Fibroblast of lung (primary cell): ENCODE measurements around the gene ANKFN1. TPM values are rescaled to one million over a fixed set of nuclear protein-coding genes. Genes with fewer than 3 reads are reported as not detected.

Experiments used
- DNase-seq, 2 donors: peaks; one replicate each; pipeline versions ENCODE4 v3.0.0 to v3.0.0-alpha.2; 2010; ENCODE audit warnings: low read depth in 2 of 2
- H2AFZ ChIP-seq: 2 replicates; pipeline ENCODE4 v1.5.1; 2012; ENCODE audit warnings: low read length, control low read depth, inconsistent platforms
- H3K27ac ChIP-seq: 2 replicates; pipeline ENCODE4 v1.5.1; 2011; ENCODE audit warnings: low read length, control low read depth; ENCODE audit not compliant: insufficient read depth
- H3K27me3 ChIP-seq: 2 replicates; pipeline ENCODE4 v1.5.1; 2011; ENCODE audit warnings: mild to moderate bottlenecking, low read length; ENCODE audit not compliant: control insufficient read depth, insufficient read depth
- H3K36me3 ChIP-seq: 2 replicates; pipeline ENCODE4 v1.5.1; 2011; ENCODE audit warnings: low read length; ENCODE audit not compliant: control insufficient read depth, insufficient read depth
- H3K4me1 ChIP-seq: 2 replicates; pipeline ENCODE4 v1.5.1; 2011; ENCODE audit warnings: low read length; ENCODE audit not compliant: control insufficient read depth, insufficient read depth; ENCODE audit errors: extremely low read depth
- H3K4me2 ChIP-seq: 2 replicates; pipeline ENCODE4 v1.5.1; 2011; ENCODE audit warnings: low read length, control low read depth; ENCODE audit not compliant: insufficient read depth; ENCODE audit errors: extremely low read depth
- H3K4me3 ChIP-seq, 4 experiments: fragments of 200-600 bp in 1 of 4; sonication (generic) in 1 of 4; replicated peaks in 1 of 4; 2 replicates each; pipeline ENCODE4 v1.5.1; 2011 to 2016; ENCODE audit warnings: low read length in 4 of 4, low read depth in 3 of 4, mild to moderate bottlenecking in 3 of 4, control low read depth in 2 of 4, inconsistent platforms in 1 of 4, mixed read lengths in 1 of 4; ENCODE audit not compliant: insufficient read depth in 1 of 4; ENCODE audit errors: control extremely low read depth in 1 of 4
- H3K79me2 ChIP-seq: 2 replicates; pipeline ENCODE4 v1.5.1; 2012; ENCODE audit warnings: mild to moderate bottlenecking, low read length, inconsistent platforms; ENCODE audit not compliant: control insufficient read depth, insufficient read depth
- H3K9ac ChIP-seq: 2 replicates; pipeline ENCODE4 v1.5.1; 2011; ENCODE audit warnings: mild to moderate bottlenecking, low read length, control low read depth; ENCODE audit not compliant: insufficient read depth
- H3K9me3 ChIP-seq: 2 replicates; pipeline ENCODE4 v1.5.1; 2012; ENCODE audit warnings: low read depth, low read length; ENCODE audit not compliant: control insufficient read depth, insufficient read depth
- H4K20me1 ChIP-seq: 2 replicates; pipeline ENCODE4 v1.5.1; 2011; ENCODE audit warnings: low read length; ENCODE audit not compliant: control insufficient read depth, insufficient read depth; ENCODE audit errors: extremely low read depth
- CTCF ChIP-seq, 2 donors: IDR thresholded peaks in 1 of 2; conservative IDR thresholded peaks in 1 of 2; 1 replicate in 1 of 2; 2 replicates in 1 of 2; pipeline ENCODE4 v1.5.1; 2011 to 2012; ENCODE audit warnings: low read length in 2 of 2, control low read depth in 1 of 2, inconsistent platforms in 1 of 2, low read depth in 1 of 2, mild to moderate bottlenecking in 1 of 2
- EZH2 ChIP-seq: IDR thresholded peaks from 2 replicates; pipeline ENCODE4 v1.5.1; 2012; ENCODE audit warnings: low read length, control low read depth, mild to moderate bottlenecking; ENCODE audit errors: missing control alignments
- polyA plus RNA-seq, 2 donors: library from polyadenylated mRNA; depleted of rRNA in 1 of 2; stranded (reverse) in 1 of 2; unstranded in 1 of 2; fragments of >200 nt; gene quantifications; 2 replicates each; pipeline ENCODE4 v1.2.1, GENCODE V29; 2011 to 2012; ENCODE audit warnings: missing spikeins in 1 of 2
- total RNA-seq: library from RNA; depleted of rRNA; stranded (reverse); fragments of >200 nt; gene quantifications from 2 replicates; pipeline ENCODE4 v1.2.1, GENCODE V29; 2014

ANKFN1 gene
- total and polyA plus RNA-seq, 2 donors (not counting 1 experiment from before 2014, with no cell fraction given) = 0.19 TPM; not detected in 1

- Histone ChIP-seq H3K4me1 (no peaks in the 10 kb centered on the region), H2AFZ (no peak overlapping the region), H3K79me2 (no peaks in the 10 kb centered on the region), H3K4me2 (no peak overlapping the region), H3K4me3 (no peak overlapping the region), H4K20me1 (no peaks in the 10 kb centered on the region), H3K36me3 (no peaks in the 10 kb centered on the region), H3K9ac (no peak overlapping the region), H3K27ac (no peak overlapping the region), H3K27me3 (no peaks in the 10 kb centered on the region), H3K9me3 (no peaks in the 10 kb centered on the region)
- TF ChIP-seq EZH2 (no peak), CTCF (conservative IDR thresholded peaks at IDR 0.05 in 1 of 2, IDR thresholded peaks at IDR 0.05 in 1 of 2; ENCODE audit: low read depth in 1 of 2, low read length in 2 of 2) (no peak)
- DNase-seq = no peak
These were observed 361.0 kb downstream of the ANKFN1 start for GRCh38 chr17:56514264-56514663.

- DNase-seq = no peak
- Histone ChIP-seq H3K27me3 (no peaks in the 10 kb centered on the region), H3K4me2 (no peak overlapping the region), H3K9ac (no peak overlapping the region), H4K20me1 (no peaks in the 10 kb centered on the region), H2AFZ (no peak overlapping the region), H3K27ac (no peak overlapping the region), H3K36me3 (no peaks in the 10 kb centered on the region), H3K79me2 (no peaks in the 10 kb centered on the region), H3K4me1 (no peaks in the 10 kb centered on the region), H3K9me3 (no peaks in the 10 kb centered on the region), H3K4me3 (no peak overlapping the region)
- TF ChIP-seq EZH2 (no peak), CTCF (conservative IDR thresholded peaks at IDR 0.05 in 1 of 2, IDR thresholded peaks at IDR 0.05 in 1 of 2; ENCODE audit: low read depth in 1 of 2, low read length in 2 of 2) (no peak)
These were observed 361.6 kb downstream of the ANKFN1 start for GRCh38 chr17:56514899-56515298.

- Histone ChIP-seq H3K9ac (no peak overlapping the region), H3K9me3 (no peaks in the 10 kb centered on the region), H4K20me1 (no peaks in the 10 kb centered on the region), H3K27ac (no peak overlapping the region), H2AFZ (no peak overlapping the region), H3K4me1 (no peaks in the 10 kb centered on the region), H3K79me2 (no peaks in the 10 kb centered on the region), H3K27me3 (no peaks in the 10 kb centered on the region), H3K4me3 (no peak overlapping the region), H3K36me3 (no peaks in the 10 kb centered on the region), H3K4me2 (no peak overlapping the region)
- TF ChIP-seq EZH2 = no peak
- no peak for TF ChIP-seq CTCF (conservative IDR thresholded peaks at IDR 0.05 in 1 of 2, IDR thresholded peaks at IDR 0.05 in 1 of 2; ENCODE audit: low read depth in 1 of 2, low read length in 2 of 2)
- DNase-seq = no peak
These were observed 368.3 kb downstream of the ANKFN1 start for GRCh38 chr17:56521414-56522141.
